OCI-LY7 (cell line): ENCODE results near the gene ITGA3. TPM values are rescaled to one million over a fixed set of nuclear protein-coding genes. Genes with fewer than 3 reads are reported as not detected.

Source experiments
- BruUV-seq: library from RNA; stranded (reverse); fragments of 400-500 nt; replicated peaks from 2 replicates; lab custom pipeline; 2021; lab: Mats Ljungman, UMichigan
- CTCF ChIA-PET: fragments of 300-600 bp; sonication (Branson Sonifier 250); formaldehyde crosslinking; loops from one replicate; lab custom pipeline; 2022; ENCODE audit warnings: antibody characterized with exemption; ENCODE audit not compliant: unreplicated experiment; lab: Charles Lee
- POLR2A ChIA-PET: fragments of 300-600 bp; sonication (Branson Sonifier 250); formaldehyde crosslinking; loops from one replicate; lab custom pipeline; 2022; ENCODE audit warnings: antibody characterized with exemption; lab: Charles Lee
- DNase-seq: peaks from one replicate; pipeline ENCODE4 v3.0.0-alpha.2; 2015; ENCODE audit warnings: low spot score
- H2AFZ ChIP-seq: fragments of 200-600 bp; sonication (generic), shearing (Covaris generic); 2 replicates; pipeline ENCODE4 v1.6.1; 2014; ENCODE audit warnings: mild to moderate bottlenecking, antibody characterized with exemption, low read length, moderate library complexity
- H3K27ac ChIP-seq: fragments of 200-600 bp; sonication (generic); 2 replicates; pipeline ENCODE4 v1.5.1; 2014; ENCODE audit warnings: mixed run types, low read depth, mild to moderate bottlenecking, moderate library complexity, low read length, inconsistent platforms; ENCODE audit not compliant: poor library complexity, severe bottlenecking
- H3K36me3 ChIP-seq: fragments of 200-600 bp; sonication (generic); 2 replicates; pipeline ENCODE4 v1.6.1; 2014; ENCODE audit warnings: mild to moderate bottlenecking, antibody characterized with exemption, low read length, moderate library complexity, mixed read lengths; ENCODE audit not compliant: insufficient read depth
- H3K4me1 ChIP-seq: fragments of 200-600 bp; sonication (generic); 2 replicates; pipeline ENCODE4 v1.5.1; 2014; ENCODE audit warnings: mild to moderate bottlenecking, low read length; ENCODE audit not compliant: insufficient read depth, poor library complexity, severe bottlenecking
- H3K4me2 ChIP-seq: fragments of 200-600 bp; sonication (generic); 2 replicates; pipeline ENCODE4 v1.6.1; 2014; ENCODE audit warnings: mild to moderate bottlenecking, low read length
- H3K4me3 ChIP-seq: fragments of 200-600 bp; sonication (generic); 2 replicates; pipeline ENCODE4 v1.5.1; 2014; ENCODE audit warnings: mild to moderate bottlenecking, low read depth, low read length; ENCODE audit not compliant: poor library complexity, severe bottlenecking
- H3K79me2 ChIP-seq: fragments of 200-600 bp; sonication (generic); 2 replicates; pipeline ENCODE4 v1.6.1; 2016; ENCODE audit warnings: low read depth, mild to moderate bottlenecking, low read length, moderate library complexity, mixed read lengths; ENCODE audit not compliant: insufficient read depth
- H3K9me2 ChIP-seq: fragments of 200-600 bp; sonication (generic); 2 replicates; pipeline ENCODE4 v1.6.1; 2016; ENCODE audit warnings: mild to moderate bottlenecking, low read length, mixed read lengths; ENCODE audit not compliant: insufficient read depth
- H3K9me3 ChIP-seq: fragments of 200-600 bp; sonication (generic); 2 replicates; pipeline ENCODE4 v1.6.1; 2014; ENCODE audit warnings: mild to moderate bottlenecking, mixed run types, low read length, mixed read lengths
- H4K20me1 ChIP-seq: fragments of 200-600 bp; sonication (generic); 2 replicates; pipeline ENCODE4 v1.6.1; 2014; ENCODE audit warnings: mild to moderate bottlenecking, antibody characterized with exemption, low read length, moderate library complexity, mixed read lengths; ENCODE audit not compliant: insufficient read depth
- EZH2phosphoT487 ChIP-seq: fragments of 200-600 bp; sonication (generic); IDR thresholded peaks from 2 replicates; pipeline ENCODE4 v1.6.1; 2018; ENCODE audit warnings: low read depth, borderline replicate concordance, mild to moderate bottlenecking, mixed run types, antibody characterized with exemption, low read length, moderate library complexity, mixed read lengths
- intact Hi-C: fragments of 100-400 bp; cut with micrococcal nuclease; formaldehyde crosslinking; loops from one replicate; pipeline ENCODE4 v1.10.0; 2022; ENCODE audit not compliant: unreplicated experiment
- total RNA-seq, 2 experiments: library from RNA; depleted of rRNA in 1 of 2; stranded (reverse); fragments of >200 nt in 1 of 2; shearing (Covaris generic) in 1 of 2; gene quantifications; 2 replicates each; pipeline ENCODE4 v1.2.3, GENCODE V29; 2014 to 2022
- TF ChIP-seq, protein P1 (sequence below): fragments of 200-600 bp; sonication (generic); conservative IDR thresholded peaks from 2 replicates; pipeline ENCODE4 v1.5.1; 2014; ENCODE audit warnings: mild to moderate bottlenecking, antibody characterized with exemption, low read length, moderate library complexity, mixed read lengths

The ITGA3 gene
- total RNA-seq, 2 experiments from 2014 or later = 15.2 to 30.7 TPM

GRCh38 chr17:50101346-50102163, 45.6 kb downstream of the ITGA3 start:
- no peak for DNase-seq
- no peak for TF ChIP-seq EZH2phosphoT487
- TF ChIP-seq, protein P1, sequence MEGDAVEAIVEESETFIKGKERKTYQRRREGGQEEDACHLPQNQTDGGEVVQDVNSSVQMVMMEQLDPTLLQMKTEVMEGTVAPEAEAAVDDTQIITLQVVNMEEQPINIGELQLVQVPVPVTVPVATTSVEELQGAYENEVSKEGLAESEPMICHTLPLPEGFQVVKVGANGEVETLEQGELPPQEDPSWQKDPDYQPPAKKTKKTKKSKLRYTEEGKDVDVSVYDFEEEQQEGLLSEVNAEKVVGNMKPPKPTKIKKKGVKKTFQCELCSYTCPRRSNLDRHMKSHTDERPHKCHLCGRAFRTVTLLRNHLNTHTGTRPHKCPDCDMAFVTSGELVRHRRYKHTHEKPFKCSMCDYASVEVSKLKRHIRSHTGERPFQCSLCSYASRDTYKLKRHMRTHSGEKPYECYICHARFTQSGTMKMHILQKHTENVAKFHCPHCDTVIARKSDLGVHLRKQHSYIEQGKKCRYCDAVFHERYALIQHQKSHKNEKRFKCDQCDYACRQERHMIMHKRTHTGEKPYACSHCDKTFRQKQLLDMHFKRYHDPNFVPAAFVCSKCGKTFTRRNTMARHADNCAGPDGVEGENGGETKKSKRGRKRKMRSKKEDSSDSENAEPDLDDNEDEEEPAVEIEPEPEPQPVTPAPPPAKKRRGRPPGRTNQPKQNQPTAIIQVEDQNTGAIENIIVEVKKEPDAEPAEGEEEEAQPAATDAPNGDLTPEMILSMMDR = no peak
- H2AFZ ChIP-seq = no peak overlapping the region
- H4K20me1 ChIP-seq = no peaks in the 10 kb centered on the region
- no peak overlapping the region for H3K4me2 ChIP-seq
- no peaks in the 10 kb centered on the region for H3K79me2 ChIP-seq
- H3K9me3 ChIP-seq = no peaks in the 10 kb centered on the region
- H3K4me3 ChIP-seq = no peak overlapping the region
- no peaks in the 10 kb centered on the region for H3K9me2 ChIP-seq
- no peaks in the 10 kb centered on the region for H3K36me3 ChIP-seq
- intact Hi-C loops = no loop called here
- ChIA-PET POLR2A (no interaction called here), CTCF (no interaction called here)
- H3K27ac ChIP-seq = no peak overlapping the region
- H3K4me1 ChIP-seq = no peaks in the 10 kb centered on the region
- no TSS peak for BruUV-seq

- Histone ChIP-seq H2AFZ (no peak overlapping the region), H3K9me3 (no peaks in the 10 kb centered on the region), H3K4me1 (no peaks in the 10 kb centered on the region), H3K4me2 (no peak overlapping the region), H4K20me1 (no peaks in the 10 kb centered on the region), H3K27ac (no peak overlapping the region), H3K36me3 (no peaks in the 10 kb centered on the region), H3K79me2 (no peaks in the 10 kb centered on the region), H3K9me2 (no peaks in the 10 kb centered on the region), H3K4me3 (no peak overlapping the region)
- ChIA-PET CTCF (no interaction called here), POLR2A (no interaction called here)
- TF ChIP-seq EZH2phosphoT487 = no peak
- TF ChIP-seq, protein P1 = no peak
- no peak for DNase-seq
- intact Hi-C loops = no loop called here
- no TSS peak for BruUV-seq
These were observed 46.5 kb downstream of the ITGA3 start for GRCh38 chr17:50102164-50102991.
